IPS-11a (cell line): ENCODE results near the gene MAPKAPK3.

ENCODE experiments used
- H3K4me3 ChIP-seq: one replicate; pipeline ENCODE4 v1.5.1; 2013; ENCODE audit warnings: low read depth, low read length, control low read depth

Gene MAPKAPK3

DNA sequence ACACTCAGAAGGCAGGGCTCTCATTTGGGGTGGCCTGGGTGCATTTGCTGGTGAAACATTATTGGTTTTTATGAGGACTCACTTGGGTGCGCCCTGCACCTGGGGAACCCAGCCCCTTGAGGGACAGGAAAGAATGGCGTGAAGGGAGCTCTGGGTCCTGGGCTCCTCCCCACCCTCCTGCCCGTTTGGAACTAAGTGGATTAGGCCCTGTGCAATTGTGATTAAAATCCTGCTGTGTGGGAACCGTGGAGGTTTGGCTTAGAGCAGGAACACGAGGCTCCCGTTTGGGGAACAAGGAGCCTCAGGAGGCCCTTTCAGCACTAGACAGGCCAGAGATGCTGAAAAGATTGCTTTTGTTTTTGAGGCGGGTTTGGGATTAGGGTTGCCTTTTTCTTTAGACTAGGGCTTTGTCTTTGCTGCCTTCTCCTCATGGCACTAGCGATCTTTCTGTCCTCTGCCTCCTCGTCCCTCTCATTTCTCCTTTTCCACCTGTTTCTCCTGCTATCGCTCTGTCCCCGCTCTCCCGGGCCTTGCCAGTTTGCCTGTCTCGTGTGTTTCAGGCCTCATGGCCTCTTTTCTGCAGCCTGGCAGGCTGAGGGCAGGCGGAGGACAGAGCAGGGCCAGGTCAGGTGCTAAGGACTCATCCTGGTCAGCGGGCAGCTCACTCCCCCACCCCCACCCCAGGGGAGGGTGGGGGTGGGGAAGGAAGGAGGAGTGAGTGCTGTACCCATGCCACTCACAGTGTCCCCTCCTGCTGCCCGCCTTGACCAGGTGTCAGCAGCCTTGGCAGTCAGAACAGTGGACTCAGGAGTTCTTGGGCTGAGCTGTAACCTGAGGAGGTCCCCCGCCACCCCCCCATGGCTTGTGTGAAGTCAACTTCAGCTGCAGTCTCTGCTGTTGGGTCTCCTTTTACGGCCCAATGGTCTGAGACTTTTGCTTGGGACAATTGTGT, 8.6 kb downstream of the MAPKAPK3 start:
- H3K4me3 ChIP-seq = no peak overlapping the region

DNA sequence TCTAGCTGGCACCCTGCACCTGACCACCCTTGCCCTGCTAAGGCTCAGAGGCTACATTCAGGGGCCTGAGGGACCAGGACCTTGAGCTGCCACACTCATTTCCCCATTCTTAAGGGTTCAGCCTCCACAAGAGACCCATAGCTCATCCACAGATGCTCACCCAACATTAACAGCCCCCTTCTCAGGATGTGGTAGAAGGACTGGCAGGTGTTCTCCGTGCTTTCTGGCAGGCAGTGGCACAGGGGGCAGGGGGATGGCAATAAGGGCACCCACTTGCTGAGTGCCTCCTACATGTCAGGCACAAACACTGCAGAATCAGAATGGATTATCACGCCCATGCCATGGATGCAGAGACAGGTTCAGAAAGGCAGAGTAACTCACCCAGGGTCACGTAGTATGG, 9.4 kb downstream of the MAPKAPK3 start:
- no peak overlapping the region for H3K4me3 ChIP-seq

DNA sequence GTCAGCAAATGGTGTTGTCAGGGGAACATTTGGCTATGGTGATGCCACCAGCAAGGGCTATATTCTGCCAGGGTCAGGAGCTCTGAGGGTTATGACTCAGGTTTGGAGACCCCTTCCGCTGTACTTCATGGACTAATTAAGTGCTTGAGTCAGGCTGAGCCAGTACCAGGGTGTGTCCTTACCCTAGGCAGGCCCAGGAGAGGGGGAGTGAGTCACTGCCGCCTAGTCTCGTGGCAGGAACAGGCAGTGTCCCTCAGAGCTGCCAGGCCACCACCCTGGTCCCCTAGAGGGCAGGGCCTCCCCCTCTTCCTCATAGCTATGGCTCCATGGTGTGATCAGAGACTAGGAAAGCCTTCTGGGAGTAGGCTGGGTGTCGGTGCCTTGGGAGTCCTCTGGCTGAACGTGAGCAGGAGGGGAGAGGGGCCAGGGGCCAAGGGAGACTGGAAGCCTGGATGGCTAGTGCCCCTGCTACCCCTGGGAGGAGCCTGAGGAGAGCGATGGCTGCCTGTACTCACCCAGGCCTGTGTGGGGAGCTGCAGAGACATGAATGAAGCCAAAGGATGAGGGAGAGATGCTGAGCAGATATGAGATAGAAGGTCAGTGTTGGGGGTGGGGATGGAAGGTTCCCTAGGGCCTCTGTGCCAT, 10.6 kb downstream of the MAPKAPK3 start:
- no peak overlapping the region for H3K4me3 ChIP-seq

DNA sequence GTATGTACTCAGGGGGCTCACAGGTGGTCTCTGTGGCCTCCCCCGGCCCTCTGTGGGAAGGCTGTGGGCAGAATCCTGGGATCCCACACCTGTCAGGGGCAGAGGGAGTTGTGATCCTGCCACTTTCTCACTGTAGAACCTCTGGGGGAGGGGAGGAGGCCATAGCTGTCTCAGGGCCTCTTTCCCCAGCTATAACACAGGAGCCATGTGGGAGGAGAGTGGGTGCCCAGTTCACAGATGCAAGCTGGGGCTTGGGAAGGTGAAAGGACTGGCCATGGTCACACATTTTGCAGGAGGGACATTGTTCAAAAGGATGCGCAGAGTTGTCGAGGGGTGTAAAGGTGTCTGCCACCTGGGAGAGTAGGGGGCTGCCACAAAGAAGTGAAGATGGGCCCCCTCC, 11.7 kb downstream of the MAPKAPK3 start:
- no peak overlapping the region for H3K4me3 ChIP-seq

DNA sequence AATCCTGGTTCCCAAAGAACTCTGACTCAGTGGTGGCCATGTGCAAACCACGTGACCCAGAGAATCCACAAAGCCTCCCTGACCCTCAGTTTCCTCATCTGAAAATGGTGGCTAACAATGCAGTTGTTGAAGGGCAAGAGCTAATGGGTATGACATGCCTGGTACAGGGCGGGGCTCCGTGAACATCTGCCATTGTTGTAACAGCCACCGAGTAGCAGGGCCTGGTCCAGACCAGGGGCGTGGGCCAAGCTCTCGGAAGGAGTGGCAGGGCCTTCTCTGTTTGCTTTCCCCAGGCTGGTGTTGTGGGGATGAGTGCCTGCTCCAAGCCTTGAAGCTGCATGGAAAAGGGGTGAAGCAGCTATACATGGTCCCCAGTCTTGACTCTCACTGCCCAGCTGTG, 13.4 kb downstream of the MAPKAPK3 start:
- H3K4me3 ChIP-seq = no peak overlapping the region

DNA sequence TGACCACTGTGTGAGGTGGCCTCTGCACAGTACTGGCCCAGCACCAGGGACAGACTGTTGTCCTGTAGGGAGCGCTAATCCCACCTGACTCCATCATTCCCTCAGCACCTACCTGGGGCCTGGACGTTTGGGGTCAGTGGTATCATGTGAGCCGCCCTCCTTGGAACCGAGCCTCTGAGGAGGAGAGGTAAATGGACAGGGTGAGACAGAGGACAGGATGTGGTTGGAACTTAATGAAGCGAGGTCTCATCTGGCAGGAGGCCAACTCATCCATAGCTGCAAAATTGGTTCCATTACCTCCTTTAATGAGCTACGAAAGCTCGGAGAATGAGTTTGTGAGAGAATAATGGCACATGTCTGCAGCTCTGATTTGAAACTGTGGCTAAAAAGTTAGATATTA, 13.9 kb downstream of the MAPKAPK3 start:
- no peak overlapping the region for H3K4me3 ChIP-seq

DNA sequence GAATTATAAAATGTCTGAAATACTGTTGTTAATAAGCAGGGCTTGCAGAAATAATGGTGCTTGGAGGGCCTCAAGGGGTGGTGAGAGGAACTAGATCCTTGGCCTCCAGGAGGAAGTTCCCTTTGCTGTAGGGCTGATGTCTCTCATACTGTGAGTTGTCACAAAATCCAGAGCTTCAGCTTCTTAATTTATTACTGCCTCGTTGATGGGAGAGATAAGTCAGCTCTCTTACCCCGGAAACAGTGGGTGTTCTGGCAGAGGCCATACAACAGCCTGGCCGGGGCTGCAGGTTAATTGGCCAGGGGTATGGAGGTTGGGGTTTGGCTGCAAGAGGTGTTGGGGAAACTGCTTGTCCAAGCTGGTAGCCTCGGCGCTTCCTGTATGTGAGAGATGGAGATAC, 15.5 kb downstream of the MAPKAPK3 start:
- H3K4me3 ChIP-seq = no peak overlapping the region

DNA sequence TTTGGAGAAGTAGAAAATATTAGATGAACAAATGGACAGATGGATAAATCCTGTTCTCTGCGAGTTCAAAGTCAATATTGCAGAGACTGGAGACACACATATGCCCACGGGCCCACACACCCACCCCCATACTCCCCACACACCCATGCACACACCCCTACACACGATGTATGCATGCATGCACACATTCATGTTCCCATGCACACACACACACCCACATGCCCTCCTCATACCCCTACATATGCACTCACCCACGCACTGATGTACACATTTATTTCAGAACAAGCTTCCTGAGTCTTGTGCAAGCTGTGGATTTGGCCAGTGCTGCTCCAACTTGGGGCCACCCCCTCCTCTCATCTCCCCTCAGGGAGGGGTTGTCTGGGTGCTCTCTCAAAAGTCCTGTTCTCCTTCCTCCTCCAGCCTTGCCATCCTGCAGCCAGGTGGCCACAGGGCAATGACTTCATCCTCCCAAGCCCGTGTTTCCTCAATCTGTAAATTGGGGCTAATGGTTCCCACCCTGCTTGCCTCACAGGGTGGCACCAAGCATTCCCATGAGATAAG, 16.4 kb downstream of the MAPKAPK3 start:
- H3K4me3 ChIP-seq = no peak overlapping the region

DNA sequence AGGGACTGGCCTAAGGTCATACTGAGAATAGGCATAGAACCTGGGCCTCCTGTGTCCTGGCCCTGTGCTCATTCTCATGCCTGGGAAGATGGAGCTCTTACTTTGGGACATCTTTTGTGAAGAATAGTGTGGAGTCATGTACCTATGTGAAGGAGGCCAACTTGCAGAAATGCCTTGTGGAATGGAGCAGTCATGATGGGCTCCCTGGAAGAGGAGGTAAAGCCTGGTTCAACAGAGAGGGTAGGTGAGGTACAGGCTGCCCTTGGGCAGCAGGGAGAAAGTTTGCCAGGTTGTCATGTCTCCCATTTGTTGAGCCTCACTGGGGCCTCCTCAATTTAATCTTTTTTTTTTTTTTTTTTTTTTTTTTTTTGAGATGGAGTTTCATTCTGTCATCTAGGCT, 18.1 kb downstream of the MAPKAPK3 start:
- no peak overlapping the region for H3K4me3 ChIP-seq

DNA sequence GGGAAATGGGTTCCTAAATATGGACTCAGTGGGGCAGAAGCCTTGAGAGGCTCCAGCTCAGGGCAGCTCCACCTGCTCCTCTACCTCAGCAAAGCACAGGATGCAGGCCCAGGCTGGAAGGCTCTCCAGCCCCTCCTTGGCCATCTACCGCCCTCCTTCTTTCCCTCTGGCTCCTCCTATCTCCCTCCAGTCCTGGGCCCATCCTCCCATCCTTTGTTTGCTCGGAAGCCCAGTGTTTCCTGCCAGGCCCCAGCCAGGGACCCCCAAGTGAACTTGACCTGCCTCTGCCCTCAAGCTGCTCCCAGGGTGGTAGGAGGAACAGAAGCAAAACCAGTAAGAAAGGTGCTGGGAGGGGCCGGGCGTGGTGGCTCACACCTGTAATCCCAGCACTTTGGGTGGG, 20.1 kb downstream of the MAPKAPK3 start:
- H3K4me3 ChIP-seq = no peak overlapping the region

DNA sequence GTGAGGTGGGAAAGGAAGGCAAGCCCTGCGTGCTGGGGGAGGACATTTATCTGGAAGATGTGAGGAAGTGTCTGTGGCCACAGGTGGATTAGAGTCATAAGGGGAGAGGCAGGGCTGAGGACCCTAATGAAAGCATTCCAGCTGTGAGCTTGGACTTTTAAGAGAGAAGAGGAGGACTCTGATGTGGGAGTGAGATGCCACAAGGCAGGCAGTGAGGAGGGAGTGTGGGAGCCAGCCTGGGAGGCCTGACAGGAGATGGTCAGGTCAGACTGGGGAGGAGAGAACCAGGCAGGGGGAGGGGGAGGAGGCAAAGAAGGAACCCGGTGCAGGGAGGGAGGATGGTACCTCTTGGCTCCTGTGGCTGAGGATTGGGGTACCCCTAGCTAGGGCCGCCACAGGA, 21.0 kb downstream of the MAPKAPK3 start:
- H3K4me3 ChIP-seq = no peak overlapping the region

DNA sequence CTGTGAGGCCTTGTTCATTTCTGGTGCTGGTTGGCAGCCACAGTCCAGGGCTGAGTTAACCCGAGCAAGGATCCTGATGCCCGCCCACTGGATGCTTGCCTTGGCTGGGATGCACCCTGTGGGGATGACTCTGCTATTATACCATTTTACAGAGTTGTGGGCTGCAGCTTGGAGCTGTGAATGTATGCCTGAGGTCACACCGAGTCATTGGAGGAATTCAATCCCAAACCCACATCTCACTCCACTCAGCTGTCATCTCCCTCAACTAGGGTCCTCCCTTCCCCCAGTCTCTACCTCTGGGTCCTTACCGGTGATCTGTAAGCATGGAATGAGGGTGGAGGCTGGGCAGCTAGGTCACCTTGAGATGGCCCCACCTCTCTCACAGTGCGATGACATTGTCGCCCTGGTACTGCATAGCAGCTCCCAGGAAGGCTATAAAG, 22.1 kb downstream of the MAPKAPK3 start:
- no peak overlapping the region for H3K4me3 ChIP-seq

DNA sequence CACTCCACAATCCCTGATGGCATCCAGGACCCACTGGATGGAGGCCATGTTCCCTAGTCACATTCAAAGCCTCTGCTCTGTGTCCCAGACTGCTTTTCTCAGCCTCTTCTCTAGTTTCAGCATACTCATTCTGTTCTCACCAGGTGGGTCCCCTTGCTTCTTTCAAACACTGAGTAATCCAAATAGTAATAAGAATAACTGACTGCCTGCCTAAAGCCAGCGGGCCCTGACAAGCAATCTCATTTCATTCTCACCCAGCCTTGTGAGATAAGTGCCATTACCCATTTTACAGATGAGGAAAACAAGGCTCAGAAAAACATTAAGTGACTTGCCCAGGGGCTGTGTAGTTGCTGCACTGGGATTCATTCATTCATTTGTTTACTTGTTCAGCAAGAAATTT, 25.4 kb downstream of the MAPKAPK3 start:
- no peak overlapping the region for H3K4me3 ChIP-seq

DNA sequence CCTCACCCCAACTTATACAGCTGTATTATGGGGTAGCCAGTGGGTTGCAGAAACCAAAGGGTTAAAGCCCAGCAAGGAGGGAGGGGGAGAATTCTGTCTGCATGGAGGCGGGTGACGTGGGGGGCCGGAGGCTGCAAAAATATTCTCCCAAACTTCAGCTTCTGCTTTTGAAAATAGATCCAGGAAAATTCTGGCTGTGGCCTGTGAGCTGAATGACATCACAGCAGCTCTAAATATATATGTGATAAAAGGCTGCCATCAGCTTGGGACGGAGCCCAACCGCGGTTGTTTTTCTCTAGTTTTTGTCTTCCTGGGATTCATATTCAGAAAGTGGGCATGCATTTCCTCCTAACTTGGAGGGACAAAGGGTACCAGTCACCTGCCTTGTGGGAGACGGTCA, 27.6 kb downstream of the MAPKAPK3 start:
- H3K4me3 ChIP-seq = no peak overlapping the region

DNA sequence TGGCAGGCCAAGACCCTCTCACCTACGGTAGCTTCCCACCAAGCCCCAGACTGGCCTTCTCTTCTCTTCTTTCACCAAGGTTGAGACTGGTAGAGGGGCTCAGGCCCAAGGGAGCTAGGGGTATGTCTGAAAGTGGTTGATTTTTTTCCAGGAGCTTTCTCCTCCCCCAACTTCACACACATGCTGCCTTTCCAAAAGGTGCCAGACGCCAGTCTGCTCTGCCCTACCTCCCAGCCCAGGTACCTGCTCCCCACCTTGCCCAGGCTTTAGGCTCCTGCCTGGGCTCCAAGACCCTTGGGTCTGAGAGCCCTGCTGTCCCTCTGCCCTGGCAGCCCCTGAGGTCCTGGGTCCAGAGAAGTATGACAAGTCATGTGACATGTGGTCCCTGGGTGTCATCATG, 28.4 kb downstream of the MAPKAPK3 start:
- H3K4me3 ChIP-seq = no peak overlapping the region

DNA sequence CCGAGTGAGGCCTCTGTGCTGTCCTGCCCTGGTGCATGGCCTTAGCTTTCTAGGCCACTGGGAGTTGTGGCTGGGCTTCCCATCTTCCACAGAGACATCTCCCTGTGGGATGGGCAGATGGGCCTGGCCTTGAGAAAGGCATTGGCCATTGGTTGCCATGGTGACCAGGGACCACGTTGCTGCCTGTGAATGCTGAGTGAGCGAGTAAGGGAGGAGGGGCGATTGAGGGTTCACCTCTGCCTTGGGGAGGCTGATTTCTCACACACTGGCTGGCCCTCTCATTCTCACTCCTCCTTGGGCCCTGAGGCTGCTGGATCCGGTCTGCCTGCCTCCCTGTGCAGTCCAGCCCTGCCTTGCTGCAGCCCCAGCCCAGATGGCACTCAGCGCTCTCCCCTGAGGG, 31.4 kb downstream of the MAPKAPK3 start:
- no peak overlapping the region for H3K4me3 ChIP-seq

DNA sequence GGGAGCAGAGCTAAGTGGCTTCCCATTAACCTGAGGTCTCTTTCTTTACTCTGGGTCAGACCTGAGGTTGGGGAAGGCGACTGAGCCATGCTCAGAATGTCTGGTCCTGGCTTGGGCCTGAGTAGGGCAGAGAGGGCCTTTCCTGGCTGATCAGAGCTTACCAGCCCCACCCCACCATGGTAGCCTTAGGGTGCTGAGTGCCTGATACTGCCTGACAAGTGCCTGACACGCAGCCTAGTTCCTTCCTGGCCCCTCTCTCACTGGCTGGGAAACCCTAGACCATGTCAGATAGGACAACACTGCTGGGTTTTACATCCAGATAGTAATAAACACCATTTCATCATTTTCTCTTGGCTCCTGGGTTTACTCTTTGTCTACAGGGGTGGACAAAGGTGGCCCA, 32.0 kb downstream of the MAPKAPK3 start:
- H3K4me3 ChIP-seq = no peak overlapping the region

DNA sequence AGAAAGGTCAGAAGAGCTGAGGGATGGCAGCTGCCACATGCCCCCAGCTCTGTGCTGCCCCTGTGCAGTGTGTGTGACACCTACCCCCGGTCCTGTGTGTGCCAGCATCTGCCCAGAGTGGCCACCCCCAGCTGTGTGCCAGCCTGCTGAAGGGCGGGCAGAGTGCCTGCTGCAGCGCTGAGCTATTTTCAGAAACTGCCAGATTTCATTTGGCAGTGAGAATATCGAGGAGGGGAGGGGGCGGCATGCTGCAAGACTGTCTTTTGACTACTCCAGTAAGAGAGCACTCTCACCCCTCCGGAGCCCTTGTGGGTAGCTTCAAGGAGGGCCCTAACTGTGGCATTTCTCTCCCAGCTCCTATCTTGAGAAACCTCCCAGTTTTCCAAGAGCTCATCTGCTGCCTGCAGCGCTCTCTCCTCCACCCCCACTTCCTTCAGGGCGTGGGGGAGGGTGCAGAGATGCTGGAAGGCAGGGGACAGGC, 32.5 kb downstream of the MAPKAPK3 start:
- H3K4me3 ChIP-seq = no peak overlapping the region

DNA sequence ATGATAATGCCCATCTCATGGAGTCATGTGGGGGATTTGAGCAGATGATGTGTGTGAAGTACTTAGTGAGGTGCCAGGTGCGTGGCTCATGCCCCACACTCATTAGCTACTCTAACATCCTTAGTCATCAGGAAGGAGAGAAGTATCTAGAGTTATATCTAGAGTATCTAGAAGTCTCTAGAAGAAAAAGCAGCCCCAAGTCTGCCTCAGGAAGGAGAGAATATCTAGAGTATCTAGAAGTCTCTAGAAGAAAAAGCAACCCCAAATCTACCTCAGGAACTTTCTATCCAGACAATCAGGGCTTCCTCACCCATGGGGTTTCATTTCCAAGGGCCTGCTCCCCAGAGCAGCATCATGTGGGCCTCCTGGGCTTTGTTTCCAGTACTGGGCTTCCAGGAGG, 33.1 kb downstream of the MAPKAPK3 start:
- H3K4me3 ChIP-seq = no peak overlapping the region

DNA sequence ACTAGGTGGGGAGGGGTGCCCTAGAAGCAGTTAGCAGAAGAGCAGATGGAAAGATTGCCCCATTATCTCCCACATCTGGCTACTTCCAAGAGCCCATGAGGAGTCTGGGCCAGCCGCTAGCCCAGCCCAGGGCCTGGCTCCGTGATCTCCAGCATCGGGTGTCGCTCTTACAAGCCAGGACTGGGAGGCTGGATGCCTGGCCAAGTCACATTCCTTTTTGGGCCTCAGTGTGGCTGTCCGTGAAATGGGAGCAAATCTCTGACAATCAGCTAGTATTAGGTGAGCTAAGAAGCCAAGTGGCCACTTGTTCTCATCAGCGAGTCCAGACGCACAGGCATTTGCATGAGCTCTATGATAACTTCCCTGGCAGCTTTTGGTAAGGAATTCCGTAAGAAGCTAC, 34.5 kb downstream of the MAPKAPK3 start:
- H3K4me3 ChIP-seq = no peak overlapping the region

DNA sequence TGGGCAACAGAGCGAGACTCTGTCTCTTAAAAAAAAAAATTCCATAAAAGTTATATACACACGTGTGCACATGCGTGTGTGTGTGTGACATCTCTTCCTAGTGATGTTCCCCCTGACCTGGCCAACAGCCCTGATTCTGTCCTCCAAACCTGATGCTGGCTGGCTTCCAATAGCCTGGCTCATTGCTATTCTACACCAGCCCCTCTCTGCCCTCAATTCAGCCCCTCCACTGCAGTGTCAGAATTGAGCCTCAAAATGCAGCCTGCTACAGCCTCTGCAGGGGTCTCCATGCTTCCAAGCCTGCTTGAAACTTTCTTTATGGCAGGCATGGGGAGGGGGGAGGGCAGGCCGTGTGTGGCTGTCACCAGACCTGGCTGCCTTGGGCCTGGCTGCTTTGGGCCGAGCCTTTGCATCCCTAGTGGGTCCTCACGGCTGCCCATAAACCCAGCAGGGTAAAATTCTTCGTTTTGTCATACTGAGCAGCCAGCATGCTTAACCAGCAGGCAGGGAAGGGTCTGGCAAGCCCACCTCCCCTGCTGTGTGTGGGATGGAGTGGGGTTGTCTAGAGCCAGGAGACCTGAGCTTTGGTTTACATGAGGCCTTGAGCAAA, 35.1 kb downstream of the MAPKAPK3 start:
- no peak overlapping the region for H3K4me3 ChIP-seq
